Measurements from ENCODE around the gene DTNB. TPM values are rescaled to one million over a fixed set of nuclear protein-coding genes. Genes with fewer than 3 reads are reported as not detected.

The DTNB gene
- total RNA-seq, 4 donors from 2014 or later = 2.2 to 7.8 (median 3.9) TPM

DNA sequence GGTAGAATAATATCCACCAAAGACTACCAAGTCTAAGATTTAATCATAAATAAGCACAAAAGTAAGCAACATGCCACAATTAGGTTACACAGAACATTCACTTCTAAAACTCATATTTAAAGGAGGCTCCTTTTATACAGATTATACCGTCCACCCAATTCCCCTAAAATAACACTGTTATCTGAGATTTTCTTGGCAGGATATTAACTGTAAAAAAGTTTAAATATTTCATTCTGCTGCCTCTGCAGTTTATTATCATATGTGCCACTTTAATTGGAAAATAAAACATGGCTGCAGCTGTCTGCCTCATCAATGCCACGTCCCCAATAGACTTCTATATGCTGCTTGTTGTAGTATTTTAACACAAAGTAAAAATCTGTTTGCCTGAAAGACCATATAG is 140.9 kb downstream of the DTNB start:
- Histone ChIP-seq H3K9me3 (no peaks in the 10 kb centered on the region), H3K4me1 (no peaks in the 10 kb centered on the region), H3K27me3 (no peaks in the 10 kb centered on the region), H3K27ac (no peak overlapping the region), H3K36me3 (peaks cover 0 to 4% (median 0%) of the 10 kb centered on the region in 4 donors), H3K4me3 (no peak overlapping the region)
- TF ChIP-seq POLR2A (IDR thresholded peaks at IDR 0.05) = no peak
- no peak for TF ChIP-seq CTCF (IDR thresholded peaks at IDR 0.05)
- TF ChIP-seq POLR2AphosphoS5 (IDR thresholded peaks at IDR 0.05) = no peak
- no peak for TF ChIP-seq EP300 (IDR thresholded peaks at IDR 0.05; ENCODE audit: low read depth)
- whole genome bisulfite sequencing, 2 donors (ENCODE audit: low coverage in 1 of 2) = 85 to 94% methylated on average over 2 of the region's 2 CpGs
- no peak for DNase-seq
- in situ Hi-C loops (cut with MboI; ENCODE audit: low pct_ligation_motif_present in 1 of 4, low pct_unique_long_range_greater_than_20kb in 1 of 4, low sequenced_read_pairs in 3 of 4) (no loop called here), intact Hi-C loops (cut with DNase I; ENCODE audit: low total_unique reads) (no loop called here)

DNA sequence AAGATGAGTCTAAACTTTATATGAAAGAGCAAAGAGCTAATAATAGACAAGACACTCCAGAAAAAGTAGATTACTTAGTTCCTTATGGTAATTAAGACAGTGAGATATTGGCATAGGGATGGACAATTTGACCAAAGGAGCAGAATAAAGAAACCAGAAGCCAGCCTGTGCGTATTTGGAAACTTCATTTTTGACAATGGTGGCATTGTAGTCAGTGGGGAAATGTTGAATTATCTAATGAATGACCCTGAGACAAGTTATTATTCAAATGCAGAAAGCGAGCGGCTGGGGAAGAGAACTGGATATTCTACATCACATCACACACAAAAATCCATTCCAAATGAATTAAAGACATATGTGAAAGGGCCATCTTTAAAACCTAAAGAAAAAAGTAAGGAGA is 144.3 kb downstream of the DTNB start:
- H3K4me3 ChIP-seq = no peak overlapping the region
- TF ChIP-seq POLR2AphosphoS5 (IDR thresholded peaks at IDR 0.05) = no peak
- no peak for TF ChIP-seq CTCF (IDR thresholded peaks at IDR 0.05)
- TF ChIP-seq EP300 (IDR thresholded peaks at IDR 0.05; ENCODE audit: low read depth) = no peak
- no peak for TF ChIP-seq POLR2A (IDR thresholded peaks at IDR 0.05)
- WGBS, 2 donors (ENCODE audit: low coverage in 1 of 2) = 95 to 96% methylated on average over 3 of the region's 3 CpGs
- no peaks in the 10 kb centered on the region for H3K4me1 ChIP-seq
- H3K9me3 ChIP-seq = no peaks in the 10 kb centered on the region
- no peak overlapping the region for H3K27ac ChIP-seq
- no peaks in the 10 kb centered on the region for H3K27me3 ChIP-seq
- DNase-seq = no peak
- in situ Hi-C loops (cut with MboI; ENCODE audit: low pct_ligation_motif_present in 1 of 4, low pct_unique_long_range_greater_than_20kb in 1 of 4, low sequenced_read_pairs in 3 of 4) (no loop called here), intact Hi-C loops (cut with DNase I; ENCODE audit: low total_unique reads) (loop anchor here (10.0 kb wide), 1 partner anchor 164 kb away; no protein-coding TSS in a partner anchor)
- peaks cover 0 to 4% (median 0%) of the 10 kb centered on the region in 4 donors for H3K36me3 ChIP-seq

DNA sequence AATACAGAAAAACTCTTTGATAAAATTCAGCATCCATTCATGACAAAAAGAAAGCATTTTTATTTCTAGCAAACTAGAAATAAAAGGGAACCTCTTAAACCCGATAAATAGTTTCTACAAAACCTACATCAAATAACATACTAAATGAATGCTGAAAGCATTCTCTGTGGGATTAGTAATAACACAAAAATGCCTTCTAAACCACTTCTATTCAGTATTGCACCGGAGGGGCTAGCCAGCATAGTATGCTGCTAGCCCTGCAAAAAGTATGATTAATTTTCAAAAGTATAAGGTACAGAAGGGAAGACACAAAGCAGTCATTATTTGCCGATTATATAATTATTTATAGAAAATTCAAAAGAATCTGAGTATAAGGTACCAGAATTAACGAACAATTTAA is 145.2 kb downstream of the DTNB start:
- intact Hi-C loops (cut with DNase I; ENCODE audit: low total_unique reads) = loop anchor here (10.0 kb wide), 1 partner anchor 163 kb away; no protein-coding TSS in a partner anchor

GRCh38 chr2:25524507-25524906 is 148.9 kb downstream of the DTNB start:
- in situ Hi-C loops (cut with MboI; ENCODE audit: low pct_ligation_motif_present in 1 of 4, low pct_unique_long_range_greater_than_20kb in 1 of 4, low sequenced_read_pairs in 3 of 4) = loop anchor here in 2 of 4 donors (25.0 kb wide), 1 partner anchor 162 kb away; no protein-coding TSS in a partner anchor
- 40 to 61% methylated on average over 2 to 5 of the region's 5 CpGs for WGBS, 2 donors (ENCODE audit: low coverage in 1 of 2)
- H3K27me3 ChIP-seq = no peaks in the 10 kb centered on the region
- peaks cover 0 to 4% (median 0%) of the 10 kb centered on the region in 4 donors for H3K36me3 ChIP-seq
- TF ChIP-seq POLR2AphosphoS5 (IDR thresholded peaks at IDR 0.05) (no peak), POLR2A (IDR thresholded peaks at IDR 0.05) (no peak), EP300 (IDR thresholded peaks at IDR 0.05; ENCODE audit: low read depth) (no peak), CTCF (IDR thresholded peaks at IDR 0.05) (no peak)
- H3K4me3 ChIP-seq = no peak overlapping the region
- DNase-seq = no peak
- no peaks in the 10 kb centered on the region for H3K9me3 ChIP-seq
- H3K4me1 ChIP-seq = peaks cover 3 to 11% (median 8%) of the 10 kb centered on the region in 4 donors
- no peak overlapping the region for H3K27ac ChIP-seq
- intact Hi-C loops (cut with DNase I; ENCODE audit: low total_unique reads) = loop anchor here (10.0 kb wide), 1 partner anchor 160 kb away; no protein-coding TSS in a partner anchor

More for the DNA sequence above, 145.2 kb downstream of the DTNB start:
- no peaks in the 10 kb centered on the region for H3K27me3 ChIP-seq
- in situ Hi-C loops (cut with MboI; ENCODE audit: low pct_ligation_motif_present in 1 of 4, low pct_unique_long_range_greater_than_20kb in 1 of 4, low sequenced_read_pairs in 3 of 4) = no loop called here
- TF ChIP-seq POLR2A (IDR thresholded peaks at IDR 0.05) (no peak), CTCF (IDR thresholded peaks at IDR 0.05) (no peak), POLR2AphosphoS5 (IDR thresholded peaks at IDR 0.05) (no peak), EP300 (IDR thresholded peaks at IDR 0.05; ENCODE audit: low read depth) (no peak)
- H3K36me3 ChIP-seq = peaks cover 0 to 4% (median 0%) of the 10 kb centered on the region in 4 donors
- no peak overlapping the region for H3K4me3 ChIP-seq
- H3K27ac ChIP-seq = no peak overlapping the region
- no peaks in the 10 kb centered on the region for H3K9me3 ChIP-seq
- 87 to 98% methylated on average over 4 of the region's 4 CpGs for WGBS, 2 donors (ENCODE audit: low coverage in 1 of 2)
- H3K4me1 ChIP-seq = no peaks in the 10 kb centered on the region
- DNase-seq = no peak
